Left colon (tissue), 2 donors: ENCODE data around the gene CSTB. TPM values are rescaled to one million over a fixed set of nuclear protein-coding genes. Genes with fewer than 3 reads are reported as not detected.
"Not testable (repeated sequence)": the region's sequence is repeated elsewhere in the genome, so short reads cannot be mapped to it uniquely, and the experiment has no call there.

Experiments used
- ATAC-seq: fragments of 200-7000 bp; cut with Tn5 transposase; one replicate; pipeline ENCODE4 v1.9.1; 2020; ENCODE audit warnings: mild to moderate bottlenecking, moderate library complexity
- DNase-seq, 2 donors: peaks; one replicate each; pipeline ENCODE4 v3.0.0-alpha.2; 2020
- intact Hi-C, 2 donors: fragments of 100-400 bp; cut with DNase I in 1 of 2; cut with micrococcal nuclease in 1 of 2; formaldehyde crosslinking; loops; one replicate each; pipeline versions ENCODE4 v1.11.2 to v1.14.0; 2022; cut with DNase I, micrococcal nuclease
- long read RNA-seq: library from polyadenylated mRNA; unstranded; transcript quantifications from one replicate; pipeline ENCODE4 v2.0.0, GENCODE V29; 2021
- total RNA-seq, 2 donors: library from RNA; stranded (reverse); fragmentation: NEBNext Ultra II Directional; extraction: Animal tissue kit (Norgen Biotek cat#: 25700); gene quantifications; one replicate each; pipeline ENCODE4 v1.2.1, GENCODE V29; 2021
- donor health status: DM: no; HTN: no; CAD: no.
- donor health status: DM: yes; HTN: yes; CAD: no.

The CSTB gene
- 10 to 100 TPM; 69.1 to 74.4 TPM for total RNA-seq
- long read RNA-seq, transcript CSTB-201 (3 exons, 2,164 nt): major isoform, 95 of 104 reads
- long read RNA-seq, transcript CSTB-202 (1 exons, 3,744 nt): minor isoform, 6 of 104 reads
- long read RNA-seq, partial matches to known transcripts: 2 of 104 reads
- long read RNA-seq, other reads (novel, unspliced or antisense): 0 of 104 reads

- ATAC-seq (peak; percentile 69), DNase-seq (peak; percentile 80 to 91)
- intact Hi-C loops: no loop called here
Measured at GRCh38 chr21:43775795-43776430, at the start of gene CSTB. Gene CSTB (minus strand): TSS chr21:43776308. CDS start chr21:43776269, 39 bp downstream.

DNA sequence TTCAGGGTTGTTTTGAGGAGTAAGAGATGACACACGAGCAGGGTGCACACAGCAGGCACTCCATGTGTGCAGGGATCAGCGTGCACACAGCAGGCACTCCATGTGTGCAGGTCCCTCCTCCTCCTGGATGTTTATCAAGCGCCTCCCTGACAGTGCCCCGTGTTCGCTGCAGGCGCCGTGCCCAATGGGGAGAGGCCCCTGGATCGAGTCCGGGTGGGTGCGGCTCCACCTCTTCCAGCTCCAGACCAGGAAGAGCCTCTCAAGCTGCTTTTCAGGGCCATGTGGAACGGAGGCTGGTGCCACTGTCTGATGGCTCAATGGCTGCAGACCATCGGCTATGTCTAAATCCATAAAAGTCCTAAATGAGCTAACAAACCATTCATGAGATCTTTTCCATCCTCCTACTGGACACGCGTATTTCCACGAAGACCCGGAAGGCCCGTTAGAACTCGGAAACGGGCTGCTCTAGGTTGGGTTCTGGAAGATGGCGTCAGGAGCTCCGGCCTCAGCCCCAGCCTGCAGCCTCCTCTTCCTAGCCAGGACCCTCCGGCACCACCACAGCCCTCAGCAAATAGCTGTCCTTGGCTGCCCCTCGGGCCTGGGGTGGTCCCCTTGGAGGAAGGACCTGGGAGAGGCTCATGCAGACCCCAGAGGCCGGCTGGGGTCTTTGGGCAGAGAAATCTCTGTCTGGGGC lies 49.3 kb upstream of the CSTB start:
- no peak for DNase-seq
- ATAC-seq: peak; percentile 85
- intact Hi-C loops: no loop called here

DNA sequence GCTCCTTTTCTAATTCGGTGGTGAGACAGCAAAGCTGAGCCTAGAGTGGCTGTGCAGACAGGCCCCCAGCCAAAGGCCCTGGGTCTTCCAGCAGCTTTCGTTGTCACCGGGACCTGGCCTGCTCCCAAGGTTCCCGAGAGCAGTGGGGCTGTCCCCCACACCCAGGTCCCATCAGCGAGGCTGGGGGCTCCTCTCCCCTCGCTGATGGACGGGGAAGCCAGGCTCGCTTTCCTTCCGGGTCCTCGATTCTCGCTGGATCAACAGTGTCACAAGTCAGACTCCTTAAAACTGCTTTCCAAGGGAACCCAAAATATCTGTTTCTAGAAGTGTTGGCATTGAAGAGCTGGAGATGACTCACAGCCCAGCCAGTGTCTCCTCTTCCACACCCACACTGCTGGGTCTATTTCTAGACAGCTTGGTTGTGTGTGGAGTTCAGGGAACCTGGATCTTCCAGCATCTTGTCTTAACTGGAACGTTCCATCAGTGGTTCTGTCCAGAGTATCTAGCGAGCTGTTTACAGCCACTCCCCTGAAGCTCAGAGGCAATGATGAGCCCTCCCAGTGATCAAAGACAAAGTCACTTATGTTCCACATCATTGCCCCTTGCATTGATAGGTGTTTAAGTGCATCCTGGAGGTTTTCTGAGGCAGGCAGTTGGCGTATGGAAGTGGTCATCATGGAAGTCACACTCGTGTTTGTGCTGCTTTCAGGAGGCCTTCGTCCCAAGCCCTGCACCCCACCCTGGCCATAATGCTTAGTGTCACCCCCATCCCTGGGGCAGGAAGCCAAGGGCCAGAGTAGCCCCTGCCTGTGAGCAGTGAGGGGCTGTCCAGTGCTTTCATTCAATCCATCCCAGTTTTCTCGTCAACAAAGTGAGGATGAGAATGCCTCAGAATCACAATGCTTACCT lies 48.5 kb upstream of the CSTB start:
- intact Hi-C loops: no loop called here
- ATAC-seq (no peak), DNase-seq (no peak)

- intact Hi-C loops, ATAC-seq, DNase-seq: not testable (repeated sequence)
Measured at GRCh38 chr21:43822741-43823140, 46.6 kb upstream of the CSTB start.

DNA sequence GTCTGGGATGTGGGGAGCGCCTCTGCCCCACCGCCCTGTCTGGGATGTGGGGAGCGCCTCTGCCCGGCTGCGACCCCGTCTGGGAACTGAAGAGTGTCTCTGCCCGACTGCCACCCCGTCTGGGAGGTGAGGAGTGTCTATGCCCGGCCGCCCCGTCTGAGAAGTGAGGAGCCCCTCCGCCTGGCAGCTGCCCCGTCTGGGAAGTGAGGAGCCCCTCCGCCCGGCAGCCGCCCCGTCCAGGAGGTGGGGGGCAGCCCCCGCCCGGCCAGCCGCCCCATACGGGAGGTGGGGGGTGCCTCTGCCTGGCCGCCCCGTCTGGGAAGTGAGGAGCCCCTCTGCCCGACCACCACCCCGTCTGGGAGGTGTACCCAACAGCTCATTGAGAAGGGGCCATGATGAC lies 46.1 kb upstream of the CSTB start:
- DNase-seq, ATAC-seq, intact Hi-C loops: not testable (repeated sequence)

DNA sequence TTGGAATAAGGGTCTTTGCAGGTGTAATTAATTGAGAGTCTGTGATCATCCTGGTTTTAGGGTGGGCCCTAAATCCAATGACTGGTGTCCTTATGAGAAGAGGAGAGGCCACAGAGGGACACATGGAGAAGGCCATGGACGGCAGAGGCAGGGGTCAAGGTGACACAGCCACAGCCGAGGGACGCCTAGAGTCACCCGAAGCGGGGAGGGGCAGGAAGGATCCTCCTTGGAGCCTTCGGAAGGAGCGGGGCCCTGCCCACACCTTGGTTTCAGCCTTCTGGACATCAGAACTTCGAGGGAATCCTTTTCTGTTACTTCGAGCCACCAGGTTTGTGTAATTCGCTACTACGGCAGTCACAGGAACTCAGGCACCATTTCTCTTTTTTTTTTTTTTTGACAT lies 44.4 kb upstream of the CSTB start:
- ATAC-seq (no peak), DNase-seq (no peak)
- intact Hi-C loops: no loop called here

DNA sequence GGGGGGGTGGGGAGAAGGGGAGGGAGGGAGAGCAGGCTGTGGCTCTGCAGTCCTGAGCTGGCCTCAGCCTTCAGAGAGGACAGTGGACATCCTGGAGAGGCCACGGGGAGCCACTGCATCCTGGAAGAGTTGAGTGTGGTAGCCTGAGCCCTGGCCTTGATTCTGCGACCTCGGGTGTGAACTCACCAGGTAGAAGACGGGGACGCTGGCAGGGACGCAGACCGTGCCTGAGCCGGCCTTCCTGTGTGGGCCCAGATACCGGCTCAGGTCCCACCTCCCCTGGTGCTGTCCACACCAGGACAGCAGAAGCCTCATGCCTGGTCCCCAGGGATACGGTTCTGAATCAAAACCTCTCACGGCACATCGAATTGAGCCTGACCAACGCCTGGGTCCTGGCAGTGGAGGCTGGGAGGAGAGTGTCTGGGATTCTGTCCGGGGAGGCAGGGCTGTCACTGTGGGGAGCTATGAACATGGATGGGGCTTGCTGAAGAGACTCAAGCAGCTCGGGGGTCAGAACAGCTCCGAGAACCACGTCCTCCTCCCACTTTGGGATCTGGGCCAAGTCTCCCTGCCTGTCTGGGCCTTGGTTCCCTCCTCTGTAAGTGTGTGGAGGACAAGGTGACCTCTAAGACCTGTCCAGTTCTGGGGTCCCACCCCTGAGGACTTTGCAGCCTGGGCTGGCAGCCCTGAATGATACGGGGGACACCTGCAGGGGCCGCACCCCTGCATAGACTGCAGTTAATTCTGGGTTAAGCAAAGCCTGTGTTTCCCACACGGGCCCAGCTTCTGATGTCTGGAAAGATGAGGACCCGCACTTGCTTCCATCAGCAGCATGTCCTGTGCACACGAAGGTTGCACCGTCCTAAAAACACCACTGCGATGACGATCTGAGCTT lies 43.6 kb upstream of the CSTB start:
- intact Hi-C loops: no loop called here
- DNase-seq: no peak
- no peak for ATAC-seq

DNA sequence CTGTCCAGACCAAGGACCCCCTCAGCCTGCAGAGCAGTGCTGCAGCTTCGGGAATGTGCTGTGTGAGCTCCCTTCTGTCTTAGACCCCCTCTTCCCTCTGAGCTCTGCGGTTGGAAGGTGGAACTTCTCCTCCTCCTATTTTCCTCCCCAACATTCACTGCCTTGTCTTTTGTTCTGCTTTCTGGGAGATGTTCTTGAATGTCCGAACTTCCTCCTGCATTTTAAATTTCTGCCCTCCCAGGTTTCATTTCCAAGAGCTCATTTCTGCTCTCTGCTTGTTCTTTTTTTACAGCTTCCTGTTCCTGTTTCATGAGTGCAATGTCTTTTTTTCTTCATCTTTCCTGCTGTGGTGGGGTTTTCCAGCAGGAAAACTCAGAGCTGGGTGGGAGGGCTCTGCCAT lies 42.6 kb upstream of the CSTB start:
- intact Hi-C loops: no loop called here
- DNase-seq (no peak), ATAC-seq (no peak)

GRCh38 chr21:43817157-43818086 lies 41.3 kb upstream of the CSTB start:
- DNase-seq (no peak), ATAC-seq (no peak)
- intact Hi-C loops: no loop called here

DNA sequence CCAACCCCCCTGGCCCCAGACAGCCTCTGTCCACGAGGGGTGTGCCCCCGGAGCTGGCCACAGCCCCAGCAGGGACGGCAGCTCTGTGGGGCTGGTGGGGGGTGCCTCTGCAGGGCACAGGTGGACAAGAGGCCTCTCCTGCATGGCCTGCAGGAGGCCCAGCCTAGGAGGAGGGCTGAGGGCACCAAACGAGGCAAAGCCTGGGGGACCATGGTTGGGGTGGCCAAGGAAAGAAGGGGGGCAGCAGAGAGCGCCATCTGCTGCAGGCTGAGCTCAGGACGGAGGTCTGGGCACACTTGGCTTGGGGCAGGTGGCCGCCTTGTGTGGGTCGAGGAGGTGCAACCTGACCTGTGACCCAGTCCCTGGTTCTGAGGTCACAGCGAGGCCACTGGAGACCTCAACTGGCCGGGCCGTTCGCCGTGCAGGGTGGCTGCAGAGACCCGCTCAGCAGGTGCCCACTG lies 40.5 kb upstream of the CSTB start:
- no peak for DNase-seq
- ATAC-seq: no peak
- intact Hi-C loops: no loop called here

DNA sequence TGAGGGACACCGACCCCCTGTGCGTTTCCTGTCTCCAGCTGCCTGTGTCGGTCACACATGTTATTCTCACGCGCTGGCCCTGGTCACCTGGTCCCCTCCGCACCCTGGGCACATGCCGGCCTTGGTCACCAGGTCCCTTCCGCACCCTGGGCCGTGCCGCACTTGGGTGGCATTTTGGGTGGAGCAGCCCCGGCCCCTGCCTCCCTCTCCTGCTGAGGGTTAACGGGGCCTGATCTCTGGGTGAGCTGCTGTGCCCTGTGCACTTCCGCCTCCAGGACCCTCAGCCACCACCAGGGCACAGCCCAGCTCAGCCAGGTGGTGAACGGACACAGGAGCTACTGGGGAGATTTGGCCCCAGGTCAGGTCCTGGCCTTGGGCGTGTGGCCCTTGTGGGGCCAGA lies 39.9 kb upstream of the CSTB start:
- intact Hi-C loops: no loop called here

DNA sequence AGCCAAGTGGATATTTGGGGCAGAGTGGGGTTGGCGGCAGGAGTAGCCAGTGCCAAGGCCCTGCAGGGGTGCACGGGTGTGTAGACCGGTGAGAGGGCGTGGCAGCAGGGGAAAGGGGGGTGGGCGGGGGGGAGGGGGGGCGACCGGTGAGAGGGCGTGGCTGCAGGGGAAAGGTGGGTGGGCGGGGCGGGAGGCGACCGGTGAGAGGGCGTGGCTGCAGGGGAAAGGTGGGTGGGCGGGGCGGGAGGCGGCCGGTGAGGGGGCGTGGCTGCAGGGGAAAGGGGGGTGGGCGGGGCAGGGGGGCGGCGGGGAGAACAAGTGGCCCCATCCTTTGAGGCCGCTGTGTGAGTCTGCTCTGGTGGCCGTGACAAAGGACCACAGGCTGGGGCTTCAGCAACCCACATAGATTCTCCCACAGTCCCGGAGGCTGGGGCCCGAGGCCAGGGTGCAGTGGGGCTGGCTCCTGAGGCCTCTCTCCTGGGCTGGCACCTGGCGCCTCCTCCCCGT lies 39.1 kb upstream of the CSTB start:
- intact Hi-C loops: no loop called here
- DNase-seq (peak in 1 of 2 donors; percentile 40), ATAC-seq (peak; percentile 34)

More for the DNA sequence above, 39.9 kb upstream of the CSTB start:
- DNase-seq (no peak), ATAC-seq (no peak)

DNA sequence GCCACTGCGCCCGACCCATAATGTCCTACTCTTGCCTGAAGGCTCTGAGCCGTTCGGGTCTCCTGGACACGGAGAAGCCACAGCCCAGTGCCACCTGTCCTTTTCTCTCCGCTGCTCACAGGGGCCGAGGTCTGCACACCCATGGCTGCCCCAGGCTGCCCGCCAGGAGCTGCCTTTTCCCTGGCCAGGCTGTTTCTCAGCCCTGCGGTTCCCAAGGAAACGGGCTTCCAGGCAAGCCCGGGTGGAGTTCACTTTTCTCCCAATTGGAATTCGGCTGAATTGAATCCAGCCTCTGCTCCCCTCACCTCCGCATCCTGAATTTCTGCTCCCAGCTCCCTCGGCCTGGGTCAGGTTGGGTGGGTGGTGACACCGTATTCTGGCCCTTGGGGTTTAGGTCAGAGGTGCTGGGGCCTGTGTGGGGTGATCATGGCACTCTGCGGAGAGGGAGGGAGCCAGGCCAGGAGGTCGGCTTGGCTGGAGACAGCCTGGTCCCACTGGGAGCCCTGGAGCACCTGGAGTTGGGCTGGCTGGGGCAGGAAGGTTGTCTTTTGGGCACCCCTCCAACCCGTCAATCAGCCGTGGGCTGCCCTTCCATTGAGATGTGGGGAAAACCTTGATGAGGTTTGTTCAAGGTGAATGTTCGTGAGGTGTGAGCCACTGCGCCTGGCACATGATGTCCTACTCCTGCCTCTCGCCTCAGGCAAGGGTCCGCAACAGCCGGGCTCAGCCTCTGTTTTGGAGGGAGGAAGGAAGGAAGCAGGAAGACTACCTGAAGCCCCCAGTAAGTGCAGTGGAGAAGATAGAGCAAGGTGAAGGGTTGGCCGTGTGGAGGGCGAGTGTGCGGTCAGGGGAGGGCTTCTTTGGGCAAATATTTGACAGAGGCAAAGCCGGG lies 38.4 kb upstream of the CSTB start:
- ATAC-seq (no peak), DNase-seq (no peak)
- intact Hi-C loops: loop anchor here in 1 of 2 donors (5.0 kb wide), 1 partner anchor 163 kb away; no protein-coding TSS in a partner anchor

DNA sequence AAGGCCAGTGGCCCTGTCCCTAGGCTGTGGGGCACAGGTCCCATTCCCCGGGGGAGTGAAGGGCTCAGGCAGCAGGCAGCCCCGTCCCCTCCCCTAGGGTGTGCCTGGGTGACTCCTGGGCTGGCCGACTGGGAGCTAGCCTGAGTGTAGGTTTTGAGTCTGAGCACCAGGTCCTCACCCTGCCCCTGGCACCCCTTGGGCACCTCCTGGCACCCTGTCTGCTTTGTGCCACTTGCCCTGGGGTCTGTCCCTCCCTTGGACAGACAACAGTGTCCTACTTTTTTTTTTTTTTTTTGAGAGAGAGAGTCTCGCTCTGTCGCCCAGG lies 37.5 kb upstream of the CSTB start:
- ATAC-seq: no peak
- DNase-seq: no peak
- intact Hi-C loops: loop anchor here in 1 of 2 donors (5.0 kb wide), 1 partner anchor 164 kb away; no protein-coding TSS in a partner anchor

GRCh38 chr21:43812957-43813655 lies 37.0 kb upstream of the CSTB start:
- intact Hi-C loops: loop anchor here in 1 of 2 donors (5.0 kb wide), 1 partner anchor 164 kb away; no protein-coding TSS in a partner anchor
- DNase-seq (no peak), ATAC-seq (no peak)
